ENCODE results near the gene SIM1. TPM values are rescaled to one million over a fixed set of nuclear protein-coding genes. Genes with fewer than 3 reads are reported as not detected.

Gene SIM1
- total and polyA plus RNA-seq, 12 donors = not detected

- H3K27ac ChIP-seq = no peak overlapping the region
- H3K9me3 ChIP-seq = no peaks in the 10 kb centered on the region
- intact Hi-C loops (cut with DNase I) = no loop called here
- H3K36me3 ChIP-seq = no peaks in the 10 kb centered on the region
- TF ChIP-seq, protein P1, sequence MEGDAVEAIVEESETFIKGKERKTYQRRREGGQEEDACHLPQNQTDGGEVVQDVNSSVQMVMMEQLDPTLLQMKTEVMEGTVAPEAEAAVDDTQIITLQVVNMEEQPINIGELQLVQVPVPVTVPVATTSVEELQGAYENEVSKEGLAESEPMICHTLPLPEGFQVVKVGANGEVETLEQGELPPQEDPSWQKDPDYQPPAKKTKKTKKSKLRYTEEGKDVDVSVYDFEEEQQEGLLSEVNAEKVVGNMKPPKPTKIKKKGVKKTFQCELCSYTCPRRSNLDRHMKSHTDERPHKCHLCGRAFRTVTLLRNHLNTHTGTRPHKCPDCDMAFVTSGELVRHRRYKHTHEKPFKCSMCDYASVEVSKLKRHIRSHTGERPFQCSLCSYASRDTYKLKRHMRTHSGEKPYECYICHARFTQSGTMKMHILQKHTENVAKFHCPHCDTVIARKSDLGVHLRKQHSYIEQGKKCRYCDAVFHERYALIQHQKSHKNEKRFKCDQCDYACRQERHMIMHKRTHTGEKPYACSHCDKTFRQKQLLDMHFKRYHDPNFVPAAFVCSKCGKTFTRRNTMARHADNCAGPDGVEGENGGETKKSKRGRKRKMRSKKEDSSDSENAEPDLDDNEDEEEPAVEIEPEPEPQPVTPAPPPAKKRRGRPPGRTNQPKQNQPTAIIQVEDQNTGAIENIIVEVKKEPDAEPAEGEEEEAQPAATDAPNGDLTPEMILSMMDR (IDR thresholded peaks at IDR 0.05) = no peak
- no peak for DNase-seq
- H3K4me3 ChIP-seq = peak overlapping the region in 1 of 10 donors; percentile 16
- H3K4me1 ChIP-seq = peaks cover 0 to 16% (median 2%) of the 10 kb centered on the region in 9 donors
- H3K27me3 ChIP-seq = peaks cover 48 to 100% (median 100%) of the 10 kb centered on the region in 7 donors
- ATAC-seq = no peak
- WGBS, 2 donors = 6 to 9% methylated on average over 24 of the region's 24 CpGs
Measured at GRCh38 chr6:100456141-100456907, 8.4 kb downstream of the SIM1 start.

- peaks cover 44 to 100% (median 98%) of the 10 kb centered on the region in 7 donors for H3K27me3 ChIP-seq
- no peaks in the 10 kb centered on the region for H3K36me3 ChIP-seq
- ATAC-seq (no peak), DNase-seq (no peak)
- no peak overlapping the region for H3K4me3 ChIP-seq
- no peaks in the 10 kb centered on the region for H3K9me3 ChIP-seq
- 3 to 5% methylated on average over 54 of the region's 54 CpGs for WGBS, 2 donors
- intact Hi-C loops (cut with DNase I) = no loop called here
- H3K4me1 ChIP-seq = peaks cover 0 to 15% (median 2%) of the 10 kb centered on the region in 9 donors
- TF ChIP-seq, protein P1 (IDR thresholded peaks at IDR 0.05) = no peak
- no peak overlapping the region for H3K27ac ChIP-seq
Measured at GRCh38 chr6:100455230-100456124, 9.2 kb downstream of the SIM1 start.

DNA sequence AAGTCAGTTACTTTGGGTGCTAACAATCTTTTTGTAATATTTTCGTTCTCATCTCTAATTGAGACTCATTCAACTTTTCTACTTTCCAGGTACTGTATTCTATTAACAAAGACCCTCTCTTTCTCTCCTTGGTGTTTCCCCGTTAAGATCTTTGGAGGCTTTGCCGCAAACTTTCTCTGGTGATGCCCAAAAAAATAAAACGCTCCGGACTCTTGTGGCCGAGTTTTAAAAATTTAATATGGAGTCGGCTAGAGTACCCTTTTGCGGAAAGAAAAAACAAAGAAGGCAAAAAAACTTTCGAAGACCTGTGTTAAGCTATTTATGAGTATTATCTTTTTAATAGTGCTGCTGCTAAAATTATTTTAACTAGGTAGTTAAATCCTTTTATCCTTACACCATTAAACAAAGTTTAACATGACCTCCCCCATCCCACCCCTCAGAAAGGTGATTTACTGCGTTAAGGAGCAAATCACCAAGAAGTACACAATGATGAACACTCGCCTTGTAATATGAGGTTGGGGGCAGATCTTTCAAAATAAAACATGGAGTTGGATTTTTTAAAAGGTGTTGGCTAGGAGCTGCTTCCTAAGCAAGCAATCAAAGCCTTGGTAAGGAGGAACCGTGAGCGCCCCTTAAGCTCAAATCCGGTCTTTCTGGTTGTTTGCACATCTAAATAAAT is 10.0 kb downstream of the SIM1 start:
- Histone ChIP-seq H3K4me1 (peaks cover 0 to 15% (median 2%) of the 10 kb centered on the region in 9 donors), H3K36me3 (no peaks in the 10 kb centered on the region), H3K4me3 (no peak overlapping the region), H3K27me3 (peaks cover 44 to 100% (median 97%) of the 10 kb centered on the region in 7 donors), H3K9me3 (no peaks in the 10 kb centered on the region), H3K27ac (no peak overlapping the region)
- intact Hi-C loops (cut with DNase I) = no loop called here
- TF ChIP-seq, protein P1 (IDR thresholded peaks at IDR 0.05) = no peak
- ATAC-seq (no peak), DNase-seq (no peak)
- WGBS, 2 donors = 10 to 11% methylated on average over 14 of the region's 14 CpGs

Data from heart right ventricle (tissue), 16 donors.